NCI-H2196 (cell line): ENCODE measurements around the gene UNC13C.

Source experiments
- DNase-seq: peaks from one replicate; lab custom pipeline; 2025; ENCODE audit not compliant: unreplicated experiment; lab: John Stamatoyannopoulos, UW

The UNC13C gene

GRCh38 chr15:54619180-54619579 lies 640.9 kb downstream of the UNC13C start:
- no peak for DNase-seq

- no peak for DNase-seq
These were observed 642.7 kb downstream of the UNC13C start for GRCh38 chr15:54620916-54621315.

- no peak for DNase-seq
These were observed 657.9 kb downstream of the UNC13C start for GRCh38 chr15:54636147-54636546.

GRCh38 chr15:54638666-54639065 lies 660.4 kb downstream of the UNC13C start:
- no peak for DNase-seq

GRCh38 chr15:54640873-54641272 lies 662.6 kb downstream of the UNC13C start:
- no peak for DNase-seq

GRCh38 chr15:54644796-54645195 lies 666.6 kb downstream of the UNC13C start:
- no peak for DNase-seq

- no peak for DNase-seq
These were observed 681.4 kb downstream of the UNC13C start for GRCh38 chr15:54659646-54660045.

- no peak for DNase-seq
These were observed 682.1 kb downstream of the UNC13C start for GRCh38 chr15:54660356-54660755.

GRCh38 chr15:54675241-54675640 lies 697.0 kb downstream of the UNC13C start:
- DNase-seq = no peak

- DNase-seq = no peak
These were observed 703.3 kb downstream of the UNC13C start for GRCh38 chr15:54681584-54681983.
